Natural killer cell (primary cell): ENCODE measurements around the gene VDAC1. TPM values are rescaled to one million over a fixed set of nuclear protein-coding genes. Genes with fewer than 3 reads are reported as not detected.
"Not testable (repeated sequence)": the region's sequence is repeated elsewhere in the genome, so short reads cannot be mapped to it uniquely, and the experiment has no call there.

Source experiments
- ATAC-seq, 3 donors: fragments of 150-1000 bp in 2 of 3; fragments of 200-7000 bp in 1 of 3; cut with Tn5 transposase; 1 replicate in 1 of 3; 2 replicates in 2 of 3; pipeline ENCODE4 v1.10.0; 2021; ENCODE audit warnings: mild to moderate bottlenecking in 2 of 3, moderate library complexity in 2 of 3
- DNase-seq, 2 donors: peaks; one replicate each; pipeline versions ENCODE4 v3.0.0 to v3.0.0-alpha.2; 2013 to 2021; ENCODE audit warnings: mixed read lengths in 1 of 2
- H3K27ac ChIP-seq: one replicate; pipeline ENCODE4 v1.5.1; 2013; ENCODE audit warnings: mild to moderate bottlenecking, low read length
- H3K27me3 ChIP-seq: one replicate; pipeline ENCODE4 v1.6.1; 2013; ENCODE audit warnings: low read length; ENCODE audit not compliant: control insufficient read depth, insufficient read depth
- H3K36me3 ChIP-seq: one replicate; pipeline ENCODE4 v1.6.1; 2013; ENCODE audit warnings: low read length; ENCODE audit not compliant: control insufficient read depth, insufficient read depth
- H3K4me1 ChIP-seq: one replicate; pipeline ENCODE4 v1.6.1; 2013; ENCODE audit warnings: low read length; ENCODE audit not compliant: control insufficient read depth, insufficient read depth
- H3K4me3 ChIP-seq: one replicate; pipeline ENCODE4 v1.5.1; 2013; ENCODE audit warnings: low read length
- H3K9me3 ChIP-seq: one replicate; pipeline ENCODE4 v1.6.1; 2013; ENCODE audit warnings: low read length; ENCODE audit not compliant: control insufficient read depth, insufficient read depth
- H3K27ac Mint-ChIP-seq, 2 donors: one replicate each; pipeline ENCODE4 v1.8.0; 2022; ENCODE audit warnings: mild to moderate bottlenecking in 2 of 2, mixed read lengths in 2 of 2, moderate library complexity in 1 of 2
- H3K27me3 Mint-ChIP-seq, 2 donors: one replicate each; pipeline ENCODE4 v1.8.0; 2022; ENCODE audit warnings: low read depth in 2 of 2, mixed read lengths in 2 of 2
- H3K36me3 Mint-ChIP-seq: one replicate; pipeline ENCODE4 v1.8.0; 2022; ENCODE audit warnings: mixed read lengths
- H3K4me1 Mint-ChIP-seq, 2 donors: one replicate each; pipeline ENCODE4 v1.8.0; 2022; ENCODE audit warnings: mixed read lengths in 2 of 2
- H3K4me3 Mint-ChIP-seq: one replicate; pipeline ENCODE4 v1.8.0; 2022; ENCODE audit warnings: mild to moderate bottlenecking, moderate library complexity, mixed read lengths
- H3K9me3 Mint-ChIP-seq, 2 donors: one replicate each; pipeline ENCODE4 v1.8.0; 2022; ENCODE audit warnings: mixed read lengths in 2 of 2
- CTCF ChIP-seq: fragments of 200-600 bp; IDR thresholded peaks from one replicate; pipeline ENCODE4 v1.8.0; 2022; ENCODE audit warnings: antibody characterized with exemption
- WGBS: methylation state at CpG from one replicate; pipeline ENCODE4 v1.1.7; 2013; ENCODE audit warnings: missing lambda C conversion rate; ENCODE audit not compliant: insufficient coverage; 5-methylcytosine and 5-hydroxymethylcytosine counted together
- intact Hi-C: fragments of 100-400 bp; cut with micrococcal nuclease; formaldehyde crosslinking; loops from one replicate; pipeline ENCODE4 v1.14.2; 2022
- total RNA-seq, 4 donors: library from RNA; stranded (reverse); fragments of 120-200 nt in 1 of 4; gene quantifications; one replicate each; pipeline versions ENCODE4 v1.2.3 to v1.2.4, GENCODE V29; 2013 to 2022

VDAC1 gene
- total RNA-seq, 3 donors from 2014 or later (not counting 1 experiment from before 2014, with no cell fraction given), result 54.0 to 63.3 (median 60.2) TPM

GRCh38 chr5:133959643-133960042, 45.1 kb downstream of the VDAC1 start:
- peak overlapping the region in 1 of 2 donors; percentile 18 for H3K27ac Mint-ChIP-seq
- no peak for ATAC-seq
- TF ChIP-seq CTCF, result no peak
- H3K4me1 Mint-ChIP-seq, result peaks cover 16 to 17% of the 10 kb centered on the region in 2 donors
- H3K4me3 Mint-ChIP-seq, result no peak overlapping the region
- intact Hi-C loops, result no loop called here
- Histone ChIP-seq H3K9me3 (no peaks in the 10 kb centered on the region), H3K27ac (no peak overlapping the region), H3K4me3 (no peak overlapping the region), H3K27me3 (no peaks in the 10 kb centered on the region), H3K36me3 (peaks cover 26% of the 10 kb centered on the region), H3K4me1 (no peaks in the 10 kb centered on the region)
- no peak for DNase-seq
- H3K27me3 Mint-ChIP-seq, result no peaks in the 10 kb centered on the region
- H3K9me3 Mint-ChIP-seq, result no peaks in the 10 kb centered on the region
- WGBS, result 92% methylated on average over 10 of the region's 11 CpGs
- peaks cover 6% of the 10 kb centered on the region for H3K36me3 Mint-ChIP-seq

DNA sequence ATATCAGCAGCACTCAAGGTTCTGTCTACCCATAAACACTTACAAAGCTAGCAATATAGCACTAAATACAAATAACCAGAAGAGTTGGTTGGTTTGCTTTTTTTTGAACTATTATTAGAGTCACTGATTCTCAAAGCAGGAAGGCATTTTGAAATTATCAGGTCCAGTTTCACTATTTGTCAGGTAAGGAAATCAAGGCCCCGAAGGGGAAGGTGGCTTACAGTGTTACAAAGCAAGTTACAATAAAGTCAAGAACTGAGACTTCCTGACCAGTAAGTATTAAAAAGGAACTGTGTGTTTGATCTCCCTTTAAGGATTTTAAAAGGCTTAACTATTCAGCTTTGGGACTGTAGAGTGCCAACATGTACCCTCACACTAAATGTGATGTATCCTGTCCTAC, 47.2 kb downstream of the VDAC1 start:
- TF ChIP-seq CTCF, result no peak
- H3K9me3 ChIP-seq, result no peaks in the 10 kb centered on the region
- Mint-ChIP-seq H3K4me3 (no peak overlapping the region), H3K4me1 (peaks cover 5 to 7% of the 10 kb centered on the region in 2 donors), H3K27ac (peak overlapping the region; percentile 26 to 53), H3K36me3 (peaks cover 6% of the 10 kb centered on the region), H3K27me3 (no peaks in the 10 kb centered on the region), H3K9me3 (no peaks in the 10 kb centered on the region)
- H3K4me1 ChIP-seq, result no peaks in the 10 kb centered on the region
- no peaks in the 10 kb centered on the region for H3K27me3 ChIP-seq
- H3K36me3 ChIP-seq, result peaks cover 28% of the 10 kb centered on the region
- DNase-seq, result no peak
- WGBS, result 53% methylated on average over 1 of the region's 1 CpG
- H3K27ac ChIP-seq, result peak overlapping the region; percentile 58
- no peak overlapping the region for H3K4me3 ChIP-seq
- ATAC-seq, result no peak
- intact Hi-C loops, result no loop called here

DNA sequence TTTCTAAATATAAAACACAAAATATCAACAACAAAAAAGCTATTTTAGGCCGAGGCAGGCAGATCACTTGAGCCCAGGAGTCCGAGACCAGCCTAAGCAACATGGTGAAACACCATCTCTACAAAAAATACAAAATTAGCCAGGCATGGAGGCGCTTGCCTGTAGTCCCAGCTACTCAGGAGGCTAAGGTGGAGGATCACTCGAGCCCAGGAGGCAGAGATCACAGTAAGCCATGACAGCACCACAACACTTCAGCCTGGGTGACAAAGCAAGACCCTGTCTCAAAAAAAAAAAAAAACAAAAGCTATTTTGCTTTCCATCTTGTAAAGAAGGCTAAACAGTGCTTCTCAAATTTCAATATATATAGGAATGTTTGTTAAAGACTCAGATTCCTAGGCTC, 47.7 kb downstream of the VDAC1 start:
- peak overlapping the region; percentile 58 for H3K27ac ChIP-seq
- intact Hi-C loops, result no loop called here
- no peaks in the 10 kb centered on the region for H3K27me3 ChIP-seq
- H3K36me3 Mint-ChIP-seq, result peaks cover 6% of the 10 kb centered on the region
- ATAC-seq, result no peak
- 90% methylated on average over 4 of the region's 4 CpGs for WGBS
- H3K4me1 ChIP-seq, result no peaks in the 10 kb centered on the region
- no peak overlapping the region for H3K4me3 Mint-ChIP-seq
- peaks cover 28% of the 10 kb centered on the region for H3K36me3 ChIP-seq
- TF ChIP-seq CTCF, result no peak
- no peaks in the 10 kb centered on the region for H3K9me3 ChIP-seq
- H3K27me3 Mint-ChIP-seq, result no peaks in the 10 kb centered on the region
- no peak for DNase-seq
- no peak overlapping the region for H3K4me3 ChIP-seq
- H3K9me3 Mint-ChIP-seq, result no peaks in the 10 kb centered on the region
- H3K27ac Mint-ChIP-seq, result peak overlapping the region; percentile 26 to 53
- H3K4me1 Mint-ChIP-seq, result peaks cover 0 to 4% of the 10 kb centered on the region in 2 donors

DNA sequence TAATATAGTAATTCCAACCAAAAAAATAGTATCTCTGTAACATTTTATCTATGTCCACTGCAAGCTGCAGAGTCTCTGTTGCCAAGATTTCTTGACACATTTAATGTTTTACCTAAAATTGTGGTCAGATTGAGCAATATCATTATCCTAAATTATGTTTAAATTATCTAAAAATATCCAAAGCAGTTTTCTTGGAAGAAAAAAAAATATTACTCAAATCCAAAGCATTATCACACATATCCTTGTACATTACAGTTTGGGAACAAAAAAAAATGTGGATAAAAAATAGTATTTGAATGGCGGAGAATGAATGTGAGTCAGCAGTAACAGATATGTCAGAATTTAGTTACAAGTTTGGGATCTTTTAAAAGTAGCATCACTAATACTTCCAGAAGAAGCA, 48.6 kb downstream of the VDAC1 start:
- H3K27ac Mint-ChIP-seq, H3K4me1 ChIP-seq, H3K27me3 ChIP-seq, H3K4me3 ChIP-seq, H3K4me1 Mint-ChIP-seq, H3K36me3 Mint-ChIP-seq, H3K27ac ChIP-seq, intact Hi-C loops, ATAC-seq, H3K27me3 Mint-ChIP-seq, DNase-seq, H3K9me3 ChIP-seq, H3K4me3 Mint-ChIP-seq, H3K9me3 Mint-ChIP-seq: not testable (repeated sequence)
- H3K36me3 ChIP-seq, result peaks cover 28% of the 10 kb centered on the region
- no CpG with 5 or more reads among the region's 1 CpG for WGBS
